HEK293 (cell line): ENCODE data around the gene NRG2.
A peak's percentile ranks its signal among the peaks of the same experiment; 100 is the strongest.

Experiments
- CTCF ChIA-PET: fragments of 350-600 bp; formaldehyde crosslinking; extraction: SDS; loops from one replicate; lab custom pipeline; 2021; ENCODE audit warnings: antibody characterized with exemption; lab: Yijun Ruan, JAX
- POLR2A ChIA-PET: fragments of 300-600 bp; formaldehyde crosslinking; extraction: SDS; loops from one replicate; lab custom pipeline; 2020; ENCODE audit warnings: antibody characterized with exemption, inconsistent platforms; lab: Yijun Ruan, JAX
- H3K27ac ChIP-seq: fragments of 200-500 bp; sonication (Bioruptor generic); 2 replicates; pipeline ENCODE4 v1.5.1; 2014; ENCODE audit warnings: low read depth, low read length, control low read depth, inconsistent platforms; ENCODE audit errors: extremely low read depth
- H3K36me3 ChIP-seq, 2 experiments: fragments of 200-500 bp in 1 of 2; sonication (Bioruptor generic) in 1 of 2; 1 replicate in 1 of 2; 2 replicates in 1 of 2; pipeline ENCODE4 v1.5.1; 2014 to 2017; ENCODE audit warnings: inconsistent platforms in 2 of 2, low read length in 2 of 2; ENCODE audit not compliant: control insufficient read depth in 2 of 2, insufficient read depth in 1 of 2
- H3K4me1 ChIP-seq: fragments of 200-500 bp; sonication (Bioruptor generic); 2 replicates; pipeline ENCODE4 v1.5.1; 2014; ENCODE audit warnings: mild to moderate bottlenecking, low read length, inconsistent platforms; ENCODE audit not compliant: control insufficient read depth, insufficient read depth
- H3K4me3 ChIP-seq: 2 replicates; pipeline ENCODE4 v1.5.1; 2011; ENCODE audit warnings: low read depth, mild to moderate bottlenecking, control low read depth, low read length, moderate library complexity
- H3K9me3 ChIP-seq: fragments of 200-500 bp; sonication (Bioruptor generic); 2 replicates; pipeline ENCODE4 v1.5.1; 2014; ENCODE audit warnings: low read depth, low read length, inconsistent platforms; ENCODE audit not compliant: control insufficient read depth, insufficient read depth
- BCL11A ChIP-seq: fragments of 450-650 bp; formaldehyde crosslinking; IDR thresholded peaks from 2 replicates; pipeline ENCODE4 v1.5.1; 2016; ENCODE audit warnings: low read depth, missing biosample characterization, missing genetic modification characterization
- GLIS1 ChIP-seq: fragments of 450-650 bp; formaldehyde crosslinking; IDR thresholded peaks from 2 replicates; pipeline ENCODE4 v1.5.1; 2016; ENCODE audit warnings: missing biosample characterization, missing genetic modification characterization
- GLIS2 ChIP-seq: fragments of 450-650 bp; formaldehyde crosslinking; IDR thresholded peaks from 2 replicates; pipeline ENCODE4 v1.5.1; 2016; ENCODE audit warnings: missing biosample characterization, missing genetic modification characterization
- HOXD13 ChIP-seq: sonication (generic); formaldehyde crosslinking; IDR thresholded peaks from 2 replicates; pipeline ENCODE4 v1.8.0; 2022; ENCODE audit warnings: missing genetic modification reagents, borderline replicate concordance
- MZF1 ChIP-seq: fragments of 450-650 bp; formaldehyde crosslinking; IDR thresholded peaks from 2 replicates; pipeline ENCODE4 v1.5.1; 2017; ENCODE audit warnings: missing biosample characterization, missing genetic modification characterization, borderline replicate concordance
- OVOL3 ChIP-seq: fragments of 450-650 bp; formaldehyde crosslinking; IDR thresholded peaks from 2 replicates; pipeline ENCODE4 v1.5.1; 2016; ENCODE audit warnings: missing biosample characterization, missing genetic modification characterization
- SP3 ChIP-seq: fragments of 450-650 bp; formaldehyde crosslinking; IDR thresholded peaks from 2 replicates; pipeline ENCODE4 v1.5.1; 2016; ENCODE audit warnings: missing biosample characterization, missing genetic modification characterization
- ZBTB17 ChIP-seq: fragments of 450-650 bp; formaldehyde crosslinking; IDR thresholded peaks from 2 replicates; pipeline ENCODE4 v1.5.1; 2016; ENCODE audit warnings: missing biosample characterization, missing genetic modification characterization
- ZIC2 ChIP-seq: fragments of 450-650 bp; formaldehyde crosslinking; IDR thresholded peaks from 2 replicates; pipeline ENCODE4 v1.5.1; 2016; ENCODE audit warnings: missing biosample characterization, missing genetic modification characterization
- ZNF155 ChIP-seq: fragments of 450-650 bp; formaldehyde crosslinking; IDR thresholded peaks from 2 replicates; pipeline ENCODE4 v1.5.1; 2016; ENCODE audit warnings: missing biosample characterization, missing genetic modification characterization
- ZNF341 ChIP-seq: fragments of 450-650 bp; formaldehyde crosslinking; IDR thresholded peaks from 2 replicates; pipeline ENCODE4; 2016; ENCODE audit warnings: low read depth, missing biosample characterization, missing genetic modification characterization
- ZNF423 ChIP-seq: fragments of 450-650 bp; formaldehyde crosslinking; IDR thresholded peaks from 2 replicates; pipeline ENCODE4 v1.5.1; 2016; ENCODE audit warnings: missing biosample characterization, missing genetic modification characterization
- ZNF529 ChIP-seq: fragments of 450-650 bp; formaldehyde crosslinking; IDR thresholded peaks from 2 replicates; pipeline ENCODE4 v1.5.1; 2017; ENCODE audit warnings: missing genetic modification characterization, missing biosample characterization; ENCODE audit not compliant: insufficient replicate concordance
- ZNF544 ChIP-seq: fragments of 450-650 bp; formaldehyde crosslinking; IDR thresholded peaks from 2 replicates; pipeline ENCODE4 v1.5.0; 2017; ENCODE audit warnings: missing biosample characterization, missing genetic modification characterization
- ZNF600 ChIP-seq: fragments of 450-650 bp; formaldehyde crosslinking; IDR thresholded peaks from 2 replicates; pipeline ENCODE4 v1.5.1; 2016; ENCODE audit warnings: missing biosample characterization, missing genetic modification characterization
- ZNF664 ChIP-seq: fragments of 450-650 bp; formaldehyde crosslinking; IDR thresholded peaks from 2 replicates; pipeline ENCODE4 v1.5.1; 2016; ENCODE audit warnings: missing biosample characterization, missing genetic modification characterization
- ZNF747 ChIP-seq: fragments of 450-650 bp; formaldehyde crosslinking; IDR thresholded peaks from 2 replicates; pipeline ENCODE4 v1.5.1; 2016; ENCODE audit warnings: missing biosample characterization, missing genetic modification characterization
- TF ChIP-seq, protein P1 (sequence below): fragments of 450-650 bp; formaldehyde crosslinking; IDR thresholded peaks from 2 replicates; pipeline ENCODE4 v1.5.1; 2016; ENCODE audit warnings: missing biosample characterization, missing genetic modification characterization
- TF ChIP-seq, protein P2 (sequence below): fragments of 450-650 bp; formaldehyde crosslinking; IDR thresholded peaks from 2 replicates; pipeline ENCODE4 v1.5.1; 2017; ENCODE audit warnings: missing biosample characterization, missing genetic modification characterization

Gene NRG2

GRCh38 chr5:139964266-139964993, 78.7 kb downstream of the NRG2 start:
- Histone ChIP-seq H3K36me3 (no peaks in the 10 kb centered on the region), H3K4me1 (no peaks in the 10 kb centered on the region; the same call in 1 of the 2 replicates), H3K9me3 (no peaks in the 10 kb centered on the region), H3K4me3 (no peak overlapping the region), H3K27ac (no peak overlapping the region)
- ChIA-PET POLR2A (no interaction called here), CTCF (interaction anchor here (0.6 to 7.8 kb wide), 3 partner anchors 101 to 388 kb away, joined by 3 to 214 read pairs (median 3); no protein-coding TSS in a partner anchor)
- TF ChIP-seq ZNF600 = no peak
- no peak for TF ChIP-seq OVOL3 (tag by site-specific recombination)
- no peak for TF ChIP-seq ZNF341 (tag by site-specific recombination)
- TF ChIP-seq HOXD13 (CRISPR knock-in tag) = no peak
- TF ChIP-seq ZNF664 (tag by site-specific recombination) = no peak
- TF ChIP-seq ZNF423 (tag by site-specific recombination) = no peak
- no peak for TF ChIP-seq ZNF747
- no peak for TF ChIP-seq SP3
- no peak for TF ChIP-seq ZNF529
- TF ChIP-seq ZNF155 (tag by site-specific recombination) = no peak
- no peak for TF ChIP-seq MZF1 (tag by site-specific recombination)
- TF ChIP-seq GLIS2 (tag by site-specific recombination) = no peak
- TF ChIP-seq ZNF544 (tag by site-specific recombination) = no peak

GRCh38 chr5:139962445-139962844, 80.7 kb downstream of the NRG2 start:
- CTCF ChIA-PET = no interaction called here
- Histone ChIP-seq H3K4me3 (no peak overlapping the region), H3K4me1 (no peaks in the 10 kb centered on the region; the same call in 1 of the 2 replicates), H3K27ac (no peak overlapping the region), H3K36me3 (no peaks in the 10 kb centered on the region), H3K9me3 (no peaks in the 10 kb centered on the region)
- POLR2A ChIA-PET = no interaction called here
- TF ChIP-seq, protein P1, sequence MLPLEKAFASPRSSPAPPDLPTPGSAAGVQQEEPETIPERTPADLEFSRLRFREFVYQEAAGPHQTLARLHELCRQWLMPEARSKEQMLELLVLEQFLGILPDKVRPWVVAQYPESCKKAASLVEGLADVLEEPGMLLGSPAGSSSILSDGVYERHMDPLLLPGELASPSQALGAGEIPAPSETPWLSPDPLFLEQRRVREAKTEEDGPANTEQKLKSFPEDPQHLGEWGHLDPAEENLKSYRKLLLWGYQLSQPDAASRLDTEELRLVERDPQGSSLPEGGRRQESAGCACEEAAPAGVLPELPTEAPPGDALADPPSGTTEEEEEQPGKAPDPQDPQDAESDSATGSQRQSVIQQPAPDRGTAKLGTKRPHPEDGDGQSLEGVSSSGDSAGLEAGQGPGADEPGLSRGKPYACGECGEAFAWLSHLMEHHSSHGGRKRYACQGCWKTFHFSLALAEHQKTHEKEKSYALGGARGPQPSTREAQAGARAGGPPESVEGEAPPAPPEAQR (tag by site-specific recombination) = no peak
- TF ChIP-seq BCL11A = no peak

DNA sequence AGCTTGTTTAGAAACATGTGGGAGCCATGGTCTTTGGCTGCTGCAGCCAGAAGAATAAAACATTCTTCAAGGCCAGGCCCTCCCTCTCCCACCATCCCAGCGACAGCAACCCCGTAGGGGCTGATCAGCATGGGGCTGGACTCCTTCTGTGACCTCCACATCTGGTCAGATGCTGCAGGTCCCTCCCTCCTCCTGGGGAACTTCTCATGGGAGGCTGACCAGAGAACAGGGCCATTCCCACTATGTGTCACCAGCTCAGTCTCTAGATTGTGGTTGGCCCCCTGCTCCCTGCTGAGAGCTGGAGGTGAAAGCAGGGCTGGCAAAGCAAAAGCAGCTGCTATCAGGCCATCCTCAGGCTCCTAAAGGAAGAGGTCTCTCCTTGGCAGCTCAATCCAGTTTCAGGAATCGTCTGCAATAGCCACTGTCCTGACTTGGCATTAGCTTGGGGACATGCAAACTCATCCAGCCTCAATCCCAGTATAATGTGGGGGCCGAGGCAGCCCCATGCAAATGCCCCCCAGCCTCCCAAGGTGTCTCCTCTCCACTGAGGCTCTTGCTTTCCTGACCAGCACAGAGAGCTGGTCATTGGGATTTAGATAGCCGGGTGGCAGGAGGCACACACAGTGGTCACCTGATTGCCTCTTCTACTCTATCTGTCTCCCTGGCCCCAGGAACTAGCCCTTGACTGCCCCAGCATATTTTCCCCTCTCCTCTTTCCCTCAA, 81.5 kb downstream of the NRG2 start:
- TF ChIP-seq ZIC2 (tag by site-specific recombination) (peak; percentile 96), GLIS1 (tag by site-specific recombination) (0 out of 2 replicates have a peak, but pooled peaks have one; percentile 9), ZBTB17 (tag by site-specific recombination) (peak; percentile 50)
- TF ChIP-seq, protein P2, sequence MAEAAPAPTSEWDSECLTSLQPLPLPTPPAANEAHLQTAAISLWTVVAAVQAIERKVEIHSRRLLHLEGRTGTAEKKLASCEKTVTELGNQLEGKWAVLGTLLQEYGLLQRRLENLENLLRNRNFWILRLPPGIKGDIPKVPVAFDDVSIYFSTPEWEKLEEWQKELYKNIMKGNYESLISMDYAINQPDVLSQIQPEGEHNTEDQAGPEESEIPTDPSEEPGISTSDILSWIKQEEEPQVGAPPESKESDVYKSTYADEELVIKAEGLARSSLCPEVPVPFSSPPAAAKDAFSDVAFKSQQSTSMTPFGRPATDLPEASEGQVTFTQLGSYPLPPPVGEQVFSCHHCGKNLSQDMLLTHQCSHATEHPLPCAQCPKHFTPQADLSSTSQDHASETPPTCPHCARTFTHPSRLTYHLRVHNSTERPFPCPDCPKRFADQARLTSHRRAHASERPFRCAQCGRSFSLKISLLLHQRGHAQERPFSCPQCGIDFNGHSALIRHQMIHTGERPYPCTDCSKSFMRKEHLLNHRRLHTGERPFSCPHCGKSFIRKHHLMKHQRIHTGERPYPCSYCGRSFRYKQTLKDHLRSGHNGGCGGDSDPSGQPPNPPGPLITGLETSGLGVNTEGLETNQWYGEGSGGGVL (tag by site-specific recombination) = no peak
- Histone ChIP-seq H3K4me3 (no peak overlapping the region), H3K27ac (no peak overlapping the region), H3K36me3 (no peaks in the 10 kb centered on the region), H3K4me1 (no peaks in the 10 kb centered on the region; the same call in 1 of the 2 replicates), H3K9me3 (no peaks in the 10 kb centered on the region)
- POLR2A ChIA-PET = no interaction called here
- CTCF ChIA-PET = interaction anchor here (7.0 kb wide), 1 partner anchor 7 kb away, joined by 99 read pairs; no protein-coding TSS in a partner anchor
